ENCODE data around the gene VAMP5.
"Not testable (repeated sequence)": the region's sequence is repeated elsewhere in the genome, so short reads cannot be mapped to it uniquely, and the experiment has no call there.

VAMP5 gene, protein sequence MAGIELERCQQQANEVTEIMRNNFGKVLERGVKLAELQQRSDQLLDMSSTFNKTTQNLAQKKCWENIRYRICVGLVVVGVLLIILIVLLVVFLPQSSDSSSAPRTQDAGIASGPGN

DNA sequence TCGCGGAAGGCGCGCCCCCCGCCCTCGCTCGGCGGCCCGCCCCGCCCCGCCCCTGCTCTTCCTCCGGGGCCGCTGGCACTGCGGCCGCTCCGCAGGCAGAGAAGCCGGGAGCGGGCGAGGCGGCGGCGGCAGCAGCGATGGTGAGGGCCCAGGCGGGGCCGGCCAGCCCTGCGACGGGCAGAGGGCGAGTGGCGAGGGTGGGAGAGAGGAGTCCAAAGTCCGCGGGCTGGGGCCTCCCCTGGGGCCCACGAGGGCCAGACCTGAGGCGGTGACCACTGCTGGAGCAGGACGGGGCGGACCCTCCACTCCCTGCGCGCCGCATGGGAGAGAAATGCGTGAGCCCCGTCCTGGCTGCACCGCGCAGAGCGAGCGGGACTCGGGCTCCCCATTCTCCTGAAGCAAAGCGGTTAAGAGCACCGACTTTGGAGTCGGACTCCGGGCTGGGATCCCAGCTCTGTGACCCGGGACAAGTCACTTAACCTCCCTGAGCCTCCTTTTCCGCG, at the start of gene VAMP5:
Gene VAMP5 (plus strand): TSS at position 78 of the 503 bp plus-strand sequence. CDS start 60 bp downstream, at position 138.
- DNase-seq, result peak; percentile 54

DNA sequence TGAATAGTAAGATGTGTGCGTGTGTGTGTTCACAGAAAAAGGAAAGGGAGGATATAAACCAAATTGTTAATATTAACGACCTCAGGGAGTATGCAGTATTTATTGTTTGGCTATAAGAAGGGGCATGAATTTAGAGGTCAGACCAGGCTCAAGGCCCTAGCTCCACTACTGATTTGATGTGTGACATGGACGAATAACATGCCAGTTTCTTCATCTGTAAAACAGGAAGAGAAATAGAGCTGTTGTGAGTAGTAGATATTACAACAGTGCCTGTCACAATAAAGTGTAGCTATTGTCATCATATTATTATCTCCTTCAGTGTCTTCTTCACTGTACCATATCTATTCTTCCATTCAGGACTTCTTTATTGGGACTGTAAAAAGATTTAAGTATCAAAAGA, 49.4 kb upstream of the VAMP5 start:
- DNase-seq, result no peak

DNA sequence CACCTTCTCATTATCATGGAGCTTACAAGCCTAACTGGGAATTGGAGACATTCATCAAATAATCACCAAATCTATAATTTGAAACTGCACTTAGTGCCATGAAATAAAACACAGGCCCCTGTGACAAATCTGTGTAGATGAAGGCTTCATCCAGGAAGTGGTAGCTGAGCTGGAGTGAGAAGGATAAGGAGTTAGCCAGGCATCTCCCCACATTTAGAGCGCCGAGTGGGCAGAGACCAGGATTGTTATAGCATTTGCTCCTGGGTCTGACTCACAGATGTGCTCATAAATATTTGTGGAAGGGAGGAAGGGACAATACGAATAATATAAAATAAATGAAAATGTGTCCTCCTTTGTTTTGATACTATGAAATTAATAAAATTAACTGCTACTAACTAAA, 47.8 kb upstream of the VAMP5 start:
- no peak for DNase-seq

DNA sequence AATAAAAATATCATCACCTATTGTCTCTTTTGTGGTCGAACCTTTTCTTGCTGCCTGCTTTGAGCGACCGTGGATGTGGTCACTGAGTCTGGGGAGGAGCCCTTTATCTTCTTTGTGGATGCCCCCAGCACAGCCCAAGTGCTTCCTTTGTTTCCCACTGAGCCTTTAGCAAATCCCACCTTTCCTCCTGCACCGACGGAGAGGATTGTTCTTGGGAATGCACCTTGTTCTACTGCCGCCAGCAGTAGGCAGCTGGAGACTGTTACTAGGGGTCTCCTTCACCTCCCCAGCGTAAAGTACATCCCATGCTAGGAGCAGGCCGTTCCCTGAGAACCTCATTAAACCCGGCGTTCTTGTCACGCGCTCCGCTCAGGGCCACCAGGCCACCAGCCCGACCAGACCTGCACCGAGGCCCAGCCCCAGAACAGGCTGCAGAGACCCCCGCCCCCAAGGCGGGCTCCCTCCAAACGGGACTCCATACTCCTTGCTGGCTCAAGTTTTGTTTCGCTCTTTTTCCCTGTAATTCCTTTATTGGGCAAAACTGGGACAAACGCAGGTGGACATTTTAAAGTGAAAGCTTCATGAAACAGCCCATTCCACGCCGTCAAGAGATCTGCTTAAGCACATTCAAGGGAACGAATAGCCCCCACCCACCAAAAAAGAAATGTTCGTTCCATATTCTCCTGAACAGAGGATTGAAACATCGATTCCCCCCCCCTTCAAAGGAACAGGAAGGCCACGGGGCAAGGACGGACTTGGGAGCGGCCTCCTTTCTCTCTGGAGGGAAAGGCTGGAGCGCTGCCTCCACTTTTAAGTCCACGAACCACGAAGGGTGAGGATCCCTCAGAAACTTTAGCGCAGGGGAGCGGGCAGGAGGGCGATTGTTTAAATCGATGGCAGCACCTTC, 46.4 kb upstream of the VAMP5 start:
- no peak for DNase-seq

DNA sequence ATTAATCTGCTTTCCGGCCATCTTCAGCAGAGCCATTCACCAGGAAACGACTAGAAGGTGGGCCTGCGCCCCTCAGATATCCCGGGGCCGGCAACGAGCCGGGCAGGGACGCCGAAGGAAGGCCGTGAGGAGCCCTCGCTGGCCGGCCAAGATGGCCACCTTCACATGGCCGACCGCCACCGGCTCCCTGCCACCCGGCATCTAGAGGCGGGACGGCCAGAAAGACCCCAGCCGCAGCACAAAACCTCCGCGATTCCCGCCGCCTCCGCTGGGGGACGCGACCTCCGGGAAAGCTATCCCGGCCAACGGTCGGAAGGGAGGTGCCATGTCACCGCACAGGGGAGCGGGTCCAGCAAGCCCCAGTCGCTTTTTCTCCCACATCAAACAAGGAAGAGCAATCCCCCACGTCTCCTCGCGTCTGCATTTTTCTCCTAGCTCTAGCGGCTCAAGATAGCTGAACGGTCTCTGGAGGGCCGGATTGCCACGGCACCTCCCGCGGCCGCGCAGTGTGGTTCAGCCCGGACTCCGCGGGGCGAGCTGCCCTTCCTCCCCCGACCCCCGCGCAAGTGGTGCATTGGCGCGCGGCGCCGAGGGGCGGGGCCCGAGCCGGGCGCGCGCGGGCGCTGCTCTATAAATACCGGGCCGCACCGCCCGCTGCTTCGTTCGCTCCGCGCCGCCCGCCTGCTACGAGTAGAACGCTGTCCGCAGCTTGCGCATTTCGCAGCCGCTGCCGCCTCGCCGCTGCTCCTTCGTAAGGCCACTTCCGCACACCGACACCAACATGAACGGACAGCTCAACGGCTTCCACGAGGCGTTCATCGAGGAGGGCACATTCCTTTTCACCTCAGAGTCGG, 45.5 kb upstream of the VAMP5 start, which contains the start of gene MAT2A:
Gene MAT2A (plus strand): TSS at position 662 of the 854 bp plus-strand sequence. CDS start 120 bp downstream, at position 782.
- DNase-seq, result peak; percentile 92

DNA sequence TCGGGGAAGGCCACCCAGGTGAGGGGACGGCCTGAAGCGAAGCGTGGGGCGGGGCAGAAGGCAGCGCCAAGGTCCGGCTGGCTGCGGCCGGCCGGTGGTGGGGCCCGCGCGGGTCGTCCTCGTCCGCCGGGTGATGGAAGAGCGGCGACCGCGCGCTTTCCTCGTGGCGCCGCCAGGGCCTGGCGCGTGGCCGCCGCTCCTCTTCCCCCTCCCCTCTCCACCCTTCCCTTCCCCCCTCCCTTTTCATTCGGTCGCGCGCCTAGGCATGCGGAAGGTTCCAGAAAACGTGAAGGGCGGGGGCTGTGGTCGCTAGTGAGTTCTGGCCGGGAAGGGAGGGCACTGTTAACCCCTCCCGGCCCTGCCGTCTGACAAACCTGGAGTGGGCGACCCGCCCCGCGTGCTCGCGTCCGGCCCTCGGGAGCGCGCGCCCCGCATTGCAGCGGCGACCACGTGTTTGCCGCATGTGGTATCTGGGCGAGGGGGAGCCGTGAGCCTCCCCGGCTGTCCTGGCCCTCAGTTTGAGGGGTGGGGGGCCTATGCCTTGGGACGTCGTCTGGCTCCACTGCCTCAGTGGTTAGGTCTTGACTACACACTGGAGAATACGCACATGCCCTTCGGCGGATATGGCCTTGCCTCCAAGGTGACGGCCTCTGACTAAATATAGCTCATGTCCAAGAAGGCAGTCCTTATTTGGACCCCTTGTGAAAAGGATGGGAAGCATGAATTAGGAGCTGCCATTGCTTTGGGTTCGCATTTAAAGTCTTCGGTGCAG, 44.7 kb upstream of the VAMP5 start:
- peak; percentile 77 for DNase-seq

DNA sequence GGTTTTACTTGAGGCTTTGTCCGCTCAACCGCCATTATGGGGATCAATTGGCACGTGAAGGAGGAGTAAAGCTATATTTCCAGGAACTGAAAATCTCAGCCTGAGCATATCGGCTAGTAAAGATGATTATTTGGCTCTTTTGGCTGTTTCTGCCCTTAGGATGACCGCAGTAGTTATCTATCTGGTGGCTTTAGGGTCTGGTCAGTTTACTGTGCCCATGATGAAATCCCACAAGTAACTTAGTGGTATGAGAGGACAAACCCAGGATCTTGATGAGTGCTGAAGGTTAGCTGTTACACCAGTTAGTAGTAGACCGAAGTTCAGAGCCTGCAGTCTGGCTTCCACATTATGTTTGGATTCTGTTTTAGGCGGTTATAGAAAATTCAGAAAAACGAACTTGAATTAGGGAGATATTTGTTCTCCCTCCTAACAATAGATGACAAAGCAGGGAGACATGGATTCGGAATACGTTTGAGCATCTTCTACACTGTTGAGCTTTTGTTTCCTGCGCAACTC, 44.0 kb upstream of the VAMP5 start:
- DNase-seq, result no peak

DNA sequence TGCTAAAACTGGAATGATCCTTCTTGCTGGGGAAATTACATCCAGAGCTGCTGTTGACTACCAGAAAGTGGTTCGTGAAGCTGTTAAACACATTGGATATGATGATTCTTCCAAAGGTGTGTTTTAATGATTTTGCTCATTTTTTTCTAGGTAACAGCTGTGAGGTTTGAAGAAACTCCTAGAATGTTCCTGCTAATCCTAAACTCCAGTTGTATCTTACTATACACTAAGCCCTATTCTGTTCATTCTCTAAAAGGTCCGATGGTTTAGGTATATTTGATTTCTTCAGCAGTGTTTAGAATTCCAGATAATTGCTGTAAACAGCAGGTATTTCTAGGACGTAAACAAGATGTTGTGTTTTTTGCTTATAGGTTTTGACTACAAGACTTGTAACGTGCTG, 43.0 kb upstream of the VAMP5 start:
- DNase-seq, result no peak

DNA sequence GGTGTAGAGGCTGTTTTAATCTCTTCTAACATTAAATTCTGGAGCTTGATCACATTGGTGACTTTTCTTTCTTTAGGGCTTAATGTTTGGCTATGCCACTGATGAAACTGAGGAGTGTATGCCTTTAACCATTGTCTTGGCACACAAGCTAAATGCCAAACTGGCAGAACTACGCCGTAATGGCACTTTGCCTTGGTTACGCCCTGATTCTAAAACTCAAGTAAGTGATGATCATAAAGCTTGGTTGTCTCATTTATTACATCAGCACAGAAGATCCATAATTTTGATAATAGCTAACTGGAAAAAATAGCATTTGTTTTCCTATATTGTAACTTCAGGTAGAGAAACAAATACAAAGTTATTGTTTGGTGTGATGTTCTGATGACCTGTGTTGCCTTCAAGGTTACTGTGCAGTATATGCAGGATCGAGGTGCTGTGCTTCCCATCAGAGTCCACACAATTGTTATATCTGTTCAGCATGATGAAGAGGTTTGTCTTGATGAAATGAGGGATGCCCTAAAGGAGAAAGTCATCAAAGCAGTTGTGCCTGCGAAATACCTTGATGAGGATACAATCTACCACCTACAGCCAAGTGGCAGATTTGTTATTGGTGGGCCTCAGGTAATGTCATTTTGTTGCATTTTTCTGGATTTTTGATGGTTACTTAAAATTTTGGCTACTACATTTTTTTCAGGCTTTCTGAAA, 42.3 kb upstream of the VAMP5 start:
- no peak for DNase-seq

DNA sequence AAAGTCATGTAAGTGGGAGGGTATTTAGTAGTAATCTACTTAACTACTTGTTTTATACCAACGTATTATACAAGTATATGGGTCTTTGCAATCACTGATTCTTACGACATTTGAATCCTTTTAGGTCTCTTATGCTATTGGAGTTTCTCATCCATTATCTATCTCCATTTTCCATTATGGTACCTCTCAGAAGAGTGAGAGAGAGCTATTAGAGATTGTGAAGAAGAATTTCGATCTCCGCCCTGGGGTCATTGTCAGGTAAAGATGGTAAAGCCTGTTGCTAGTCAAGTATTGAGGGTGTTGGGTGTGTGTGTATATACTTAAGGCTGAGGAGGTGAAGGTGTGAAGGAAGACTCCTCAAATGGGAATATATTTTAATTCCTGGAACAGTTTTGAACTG, 41.5 kb upstream of the VAMP5 start:
- DNase-seq, result no peak

DNA sequence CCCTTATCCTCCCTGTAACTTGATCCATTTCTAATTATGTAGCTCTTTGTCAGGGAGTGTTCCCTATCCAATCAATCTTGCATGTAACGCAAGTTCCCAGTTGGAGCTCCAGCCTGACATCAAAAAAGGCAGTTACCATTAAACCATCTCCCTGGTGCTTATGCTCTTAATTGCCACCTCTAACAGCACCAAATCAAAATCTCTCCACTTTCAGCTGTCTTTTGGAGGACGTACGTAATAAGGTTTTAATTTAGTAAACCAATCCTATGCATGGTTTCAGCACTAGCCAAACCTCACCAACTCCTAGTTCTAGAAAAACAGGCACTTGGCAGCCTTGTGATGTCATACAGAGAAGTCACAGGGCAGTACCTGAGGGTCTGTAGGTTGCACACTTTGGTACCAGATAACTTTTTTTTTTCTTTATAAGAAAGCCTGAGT, 40.0 kb upstream of the VAMP5 start:
- DNase-seq, result not testable (repeated sequence)

DNA sequence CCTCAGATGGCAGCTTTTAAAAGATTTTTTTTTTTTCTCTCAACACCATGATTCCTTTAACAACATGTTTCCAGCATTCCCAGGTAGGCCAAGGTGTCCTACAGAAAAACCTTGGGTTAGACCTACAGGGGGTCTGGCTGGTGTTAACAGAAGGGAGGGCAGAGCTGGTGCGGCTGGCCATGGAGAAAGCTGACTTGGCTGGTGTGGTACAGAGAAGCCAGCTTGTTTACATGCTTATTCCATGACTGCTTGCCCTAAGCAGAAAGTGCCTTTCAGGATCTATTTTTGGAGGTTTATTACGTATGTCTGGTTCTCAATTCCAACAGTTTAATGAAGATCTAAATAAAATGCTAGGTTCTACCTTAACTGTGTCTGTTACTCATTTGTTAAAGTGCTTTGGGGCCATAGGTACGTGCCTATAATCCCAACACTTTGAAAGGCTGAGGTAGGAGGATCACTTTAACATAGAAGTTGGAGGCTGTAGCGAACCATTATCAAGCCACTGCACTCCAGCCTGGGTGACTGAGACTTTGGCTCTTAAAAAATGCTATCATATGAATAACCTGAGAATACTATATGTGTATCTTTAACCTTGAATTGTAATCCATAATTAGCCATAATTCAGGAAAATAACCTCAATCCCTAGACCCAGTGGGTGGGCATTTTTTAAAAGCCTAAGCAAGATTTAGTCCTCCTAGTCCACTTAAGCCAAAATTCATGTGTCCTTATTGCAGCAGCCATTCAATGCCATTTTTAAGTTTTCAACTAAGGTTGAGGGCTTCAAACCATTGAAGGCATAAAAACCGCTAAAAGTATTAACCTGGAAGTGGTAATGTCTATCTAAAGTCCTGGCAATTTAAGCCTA, 39.1 kb upstream of the VAMP5 start:
- DNase-seq, result not testable (repeated sequence)

DNA sequence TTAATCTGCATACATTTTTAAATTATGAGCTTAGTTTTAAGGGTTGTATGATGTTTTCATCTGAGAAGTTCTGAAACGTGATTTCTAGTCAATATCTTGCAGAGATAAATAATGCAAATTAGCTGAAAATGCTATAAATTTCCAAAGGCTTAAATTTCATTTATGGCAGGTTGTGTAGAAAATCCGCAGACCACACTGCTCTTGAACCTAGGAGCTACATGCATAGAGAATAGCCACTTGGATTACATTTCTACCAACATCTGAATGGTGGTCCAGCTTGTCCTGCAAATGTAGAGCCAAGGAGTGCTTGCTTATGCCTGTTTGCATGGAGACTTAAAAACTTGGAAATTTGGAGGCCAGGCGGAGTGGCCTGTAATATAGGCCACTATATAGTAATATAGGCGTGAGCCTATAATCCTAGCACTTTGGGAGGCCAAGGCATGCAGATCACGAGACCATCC, 38.4 kb upstream of the VAMP5 start:
- no peak for DNase-seq

DNA sequence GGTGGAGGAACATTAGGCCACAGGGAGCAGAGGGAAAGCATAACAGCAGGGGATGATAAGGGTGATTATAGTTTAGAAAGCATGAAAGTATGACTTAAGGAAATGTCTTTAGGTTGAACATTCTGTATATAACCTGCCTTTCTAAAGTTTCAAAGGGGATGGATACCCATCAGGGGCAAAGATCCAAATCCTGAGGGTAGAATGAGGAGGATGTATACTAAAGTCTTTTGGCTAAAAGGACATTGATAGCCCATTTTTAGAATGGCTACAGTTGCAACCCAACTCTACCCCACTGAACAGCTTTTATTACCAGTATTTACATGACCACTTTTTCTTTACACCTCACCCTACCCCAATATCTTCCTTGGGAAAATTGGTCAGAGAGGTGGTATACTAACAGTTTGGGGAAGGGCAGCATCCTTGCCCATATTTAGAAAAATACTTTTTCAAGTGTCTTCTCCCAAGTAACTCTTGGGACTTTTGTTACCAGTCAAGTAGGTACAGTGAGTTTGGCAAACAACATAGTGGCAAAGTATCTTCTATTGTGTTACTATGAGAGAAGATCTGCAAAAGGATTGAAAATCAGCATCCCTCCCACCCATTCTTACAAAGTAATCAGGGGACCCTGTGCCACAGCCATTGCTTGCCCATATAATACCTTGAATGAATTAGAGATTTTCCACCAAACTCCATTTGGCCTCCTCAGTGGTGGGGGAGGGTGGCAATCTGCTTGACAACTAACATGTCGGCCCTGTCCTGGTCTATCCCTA, 37.0 kb upstream of the VAMP5 start:
- no peak for DNase-seq

DNA sequence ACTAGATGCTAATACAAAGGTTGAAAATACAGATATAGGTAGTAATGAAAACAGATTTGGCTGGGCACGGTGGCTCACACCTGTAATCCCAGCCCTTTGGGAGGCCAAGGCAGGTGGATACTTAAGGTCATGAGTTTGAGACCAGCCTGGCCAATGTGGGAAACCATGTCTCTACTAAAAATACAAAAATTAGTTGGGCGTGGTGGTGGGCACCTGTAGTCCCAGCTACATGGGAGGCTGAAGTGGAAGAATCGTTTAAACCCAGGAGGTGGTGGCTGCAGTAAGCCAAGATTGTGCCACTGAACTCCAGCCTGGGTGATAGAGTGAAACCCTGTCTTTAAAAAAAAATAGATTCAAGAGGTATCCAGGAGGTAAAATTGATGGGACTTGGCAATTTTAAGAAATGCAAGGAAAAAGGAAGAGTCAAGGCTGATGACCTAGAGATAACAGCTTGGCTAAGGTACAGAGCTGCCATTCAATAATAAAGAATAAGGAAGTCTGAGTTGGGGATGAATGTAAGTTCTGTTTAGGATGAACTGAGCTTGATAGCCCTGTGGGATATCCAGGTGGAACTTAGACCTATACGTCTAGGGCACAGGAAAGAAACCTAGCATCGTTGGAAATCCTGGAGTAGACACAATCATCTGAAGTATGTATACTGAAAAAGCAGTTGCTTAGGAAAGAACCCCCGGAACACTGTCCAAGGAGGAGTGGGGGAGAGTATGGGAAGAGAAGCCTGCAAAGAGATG, 36.2 kb upstream of the VAMP5 start:
- no peak for DNase-seq

DNA sequence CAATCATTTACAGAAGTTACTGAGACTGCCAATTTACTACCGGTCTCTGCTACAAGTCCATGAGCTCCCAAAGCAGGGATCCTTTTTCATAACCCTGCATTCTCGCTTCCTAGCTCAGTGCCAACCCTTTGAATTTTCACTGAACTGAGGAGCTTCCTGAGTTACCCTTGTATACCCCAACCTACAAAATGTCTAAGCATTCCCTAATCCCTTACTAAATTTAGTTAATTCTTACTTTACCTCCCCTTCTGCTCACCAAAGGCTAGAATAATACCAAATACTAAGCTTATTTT, 35.7 kb upstream of the VAMP5 start:
- no peak for DNase-seq

DNA sequence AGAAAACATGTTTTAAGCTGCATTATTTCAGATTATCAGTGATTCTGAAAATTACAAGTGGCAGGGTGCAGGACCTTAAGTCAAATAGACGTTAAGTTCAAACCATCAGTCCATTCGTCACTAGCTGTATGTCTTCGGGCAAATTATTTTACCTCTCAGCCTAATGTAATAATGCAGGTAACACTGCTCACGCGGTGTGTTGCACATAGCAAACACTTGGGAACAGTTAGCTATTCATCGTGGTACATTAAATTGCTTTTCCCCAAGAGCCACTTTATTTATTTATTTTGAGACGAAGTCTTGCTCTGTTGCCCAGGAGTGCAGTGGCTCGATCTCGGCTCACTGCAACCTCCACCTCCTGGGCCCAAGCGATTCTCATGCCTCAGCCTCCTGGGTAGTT, 35.1 kb upstream of the VAMP5 start:
- DNase-seq, result no peak

DNA sequence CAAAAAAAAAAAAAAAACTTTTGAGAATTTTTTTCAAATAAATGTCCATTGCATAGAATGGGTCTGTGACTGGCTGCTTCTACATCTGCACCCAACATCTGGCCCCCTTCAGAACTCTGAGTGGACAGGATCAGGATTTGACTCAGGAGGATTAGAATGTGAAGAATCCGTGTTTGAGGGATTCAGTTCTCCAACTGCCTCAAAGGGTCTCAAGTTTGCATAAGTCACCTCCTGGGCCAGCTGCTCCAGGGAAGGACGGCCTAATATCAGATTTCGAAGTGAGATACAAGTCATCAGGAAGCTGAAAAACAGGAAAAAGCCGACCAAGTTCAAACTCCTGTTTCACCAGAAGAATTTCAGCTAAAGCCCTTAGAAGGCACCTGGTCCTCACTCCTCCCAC, 34.4 kb upstream of the VAMP5 start:
- DNase-seq, result no peak

DNA sequence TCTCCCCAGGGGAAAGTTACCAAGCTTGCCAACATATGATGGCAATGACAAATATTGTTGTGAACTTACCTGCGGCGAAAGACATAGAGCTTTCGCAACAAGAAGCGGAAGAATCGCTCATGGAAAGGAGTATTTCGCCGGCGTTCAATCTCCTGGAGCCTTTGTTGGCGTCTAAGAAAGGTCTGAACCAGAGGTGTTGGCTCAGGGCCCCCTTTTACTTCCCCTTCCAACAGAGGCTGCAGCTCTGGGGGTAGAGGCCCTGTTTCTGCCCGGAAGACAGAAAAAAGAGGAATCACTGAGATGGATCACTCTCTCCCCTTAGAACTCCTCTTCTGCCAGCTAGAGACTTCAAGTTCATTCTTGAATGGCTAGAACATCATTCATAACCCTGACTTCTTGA, 33.7 kb upstream of the VAMP5 start:
- no peak for DNase-seq

Data from CD4-positive, alpha-beta T cell treated with Interleukin-12 subunit alpha and Interleukin-12 subunit beta, for 1 hour (primary cell).